ENCODE results near the gene ATF4.
A peak's percentile ranks its signal among the peaks of the same experiment; 100 is the strongest.

Gene ATF4

DNA sequence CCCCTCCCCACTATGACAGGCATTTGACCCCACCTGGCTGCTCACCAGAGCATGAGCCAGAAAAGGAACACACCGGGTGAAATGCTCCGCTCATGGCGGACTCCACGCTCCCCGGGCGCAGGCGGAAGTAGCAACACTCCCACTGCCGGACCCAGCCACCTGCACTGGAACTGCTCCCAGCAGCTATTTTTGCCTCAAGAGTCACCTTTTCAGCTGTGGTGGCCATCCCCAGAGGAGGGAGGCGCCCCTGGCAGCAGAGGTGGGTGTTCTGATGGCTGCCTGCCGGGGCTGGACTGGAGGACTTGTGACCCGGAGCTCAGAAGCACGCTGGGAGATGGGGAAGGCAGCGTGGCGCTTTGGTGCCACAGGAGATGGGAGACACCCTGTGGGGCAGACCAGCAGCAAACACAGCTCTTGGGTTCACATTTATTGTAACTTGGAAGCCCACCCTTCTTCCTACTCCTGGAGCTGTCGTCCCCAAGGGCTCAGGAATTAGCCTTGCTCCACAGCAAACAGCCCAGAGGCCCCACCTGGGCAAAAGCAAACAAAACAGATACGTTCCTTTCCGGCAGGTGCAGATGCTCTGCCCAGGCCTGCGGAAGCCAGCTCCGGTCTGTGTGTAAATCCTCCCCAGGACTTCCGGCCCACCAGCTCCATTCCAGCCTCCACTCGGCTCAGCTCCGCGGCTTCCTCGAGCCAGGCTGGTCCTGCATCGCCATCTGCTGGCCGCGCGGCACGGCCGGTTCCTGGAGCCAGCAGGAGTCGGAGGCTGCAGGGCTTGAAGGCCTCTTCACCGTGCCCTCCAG lies 8.5 kb downstream of the ATF4 start:
- Histone ChIP-seq H2AFZ (ENCODE audit: low read length) (no peak overlapping the region), H3K79me1 (ENCODE audit: low read depth, low read length) (peaks cover 16% of the 10 kb centered on the region), H2BK5ac (ENCODE audit: low read length) (peak overlapping the region; percentile 54), H3K36me3 (replicated peaks in 1 of 2; ENCODE audit: control insufficient read depth in 2 of 2, insufficient read depth in 2 of 2, low read length in 2 of 2) (peaks cover 30 to 67% of the 10 kb centered on the region in 2 donors), H3K4me1 (ENCODE audit: control insufficient read depth in 2 of 2, insufficient read depth in 1 of 2, low read depth in 1 of 2, low read length in 2 of 2) (peaks cover 6 to 22% of the 10 kb centered on the region in 2 donors), H3K4me3 (ENCODE audit: low read length in 2 of 2) (no peak overlapping the region), H3K23ac (ENCODE audit: low read depth, low read length, poor library complexity) (peak overlapping the region; percentile 83), H3K27ac (replicated peaks; ENCODE audit: low read length) (no peak overlapping the region), H2AK5ac (ENCODE audit: low read depth, low read length) (peak overlapping the region; percentile 36), H4K91ac (ENCODE audit: low read depth, low read length, poor library complexity) (no peak overlapping the region), H3K4me2 (ENCODE audit: insufficient read depth, low read length, poor library complexity, severe bottlenecking) (peak overlapping the region; percentile 19), H2BK120ac (ENCODE audit: low read depth, low read length) (no peak overlapping the region), H3K14ac (ENCODE audit: low read length) (no peak overlapping the region), H2BK12ac (ENCODE audit: low read length) (no peak overlapping the region), H4K8ac (ENCODE audit: low read depth, low read length) (no peak overlapping the region), H3K9ac (ENCODE audit: low read depth, low read length, poor library complexity) (peak overlapping the region; percentile 73), H3K18ac (ENCODE audit: low read length) (no peak overlapping the region), H2BK15ac (ENCODE audit: low read length) (peak overlapping the region; percentile 37), H3K27me3 (ENCODE audit: control insufficient read depth in 3 of 3, insufficient read depth in 3 of 3, low read depth in 1 of 3, low read length in 3 of 3) (no peaks in the 10 kb centered on the region), H3K9me3 (replicated peaks in 1 of 2; ENCODE audit: control insufficient read depth in 2 of 2, insufficient read depth in 1 of 2, low read depth in 1 of 2, low read length in 2 of 2) (no peaks in the 10 kb centered on the region), H3K4ac (ENCODE audit: low read length) (no peak overlapping the region)
- no CpG with 5 or more reads among the region's 32 CpGs for WGBS, 2 donors (ENCODE audit: extremely low coverage in 2 of 2, insufficient read length in 2 of 2, insufficient replicate concordance in 1 of 2)
- peak; percentile 83 for DNase-seq (ENCODE audit: low spot score)

DNA sequence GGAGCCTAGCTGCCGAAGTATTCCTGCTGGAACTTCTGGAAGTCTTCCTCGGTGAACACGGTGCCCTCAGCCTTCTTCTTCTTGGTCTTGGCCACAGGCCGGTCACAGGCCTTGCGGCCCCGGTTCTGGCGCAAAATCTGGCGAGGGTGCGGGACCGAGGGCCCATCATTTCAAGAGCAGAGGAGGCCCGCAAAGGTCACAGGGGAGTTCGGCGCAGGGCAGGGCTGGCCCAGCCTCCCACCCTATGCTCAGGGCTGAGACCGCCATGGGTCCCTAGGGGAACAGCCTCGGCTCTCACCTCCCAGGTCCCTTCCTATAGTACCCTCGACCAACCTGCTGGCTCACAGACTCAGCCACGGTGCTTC lies 9.1 kb downstream of the ATF4 start:
- Histone ChIP-seq H3K4me3 (ENCODE audit: low read length in 2 of 2) (no peak overlapping the region), H3K14ac (ENCODE audit: low read length) (no peak overlapping the region), H3K36me3 (replicated peaks in 1 of 2; ENCODE audit: control insufficient read depth in 2 of 2, insufficient read depth in 2 of 2, low read length in 2 of 2) (peaks cover 24 to 62% of the 10 kb centered on the region in 2 donors), H2AK5ac (ENCODE audit: low read depth, low read length) (no peak overlapping the region), H3K4me2 (ENCODE audit: insufficient read depth, low read length, poor library complexity, severe bottlenecking) (no peak overlapping the region), H2BK15ac (ENCODE audit: low read length) (peak overlapping the region; percentile 37), H4K91ac (ENCODE audit: low read depth, low read length, poor library complexity) (no peak overlapping the region), H3K27me3 (ENCODE audit: control insufficient read depth in 3 of 3, insufficient read depth in 3 of 3, low read depth in 1 of 3, low read length in 3 of 3) (no peaks in the 10 kb centered on the region), H3K79me1 (ENCODE audit: low read depth, low read length) (peaks cover 16% of the 10 kb centered on the region), H3K9ac (ENCODE audit: low read depth, low read length, poor library complexity) (no peak overlapping the region), H4K8ac (ENCODE audit: low read depth, low read length) (peak overlapping the region; percentile 44), H2BK120ac (ENCODE audit: low read depth, low read length) (no peak overlapping the region), H3K18ac (ENCODE audit: low read length) (no peak overlapping the region), H3K23ac (ENCODE audit: low read depth, low read length, poor library complexity) (peak overlapping the region; percentile 83), H3K4me1 (ENCODE audit: control insufficient read depth in 2 of 2, insufficient read depth in 1 of 2, low read depth in 1 of 2, low read length in 2 of 2) (peaks cover 5 to 22% of the 10 kb centered on the region in 2 donors), H2BK12ac (ENCODE audit: low read length) (no peak overlapping the region), H2AFZ (ENCODE audit: low read length) (no peak overlapping the region), H3K4ac (ENCODE audit: low read length) (no peak overlapping the region), H3K9me3 (replicated peaks in 1 of 2; ENCODE audit: control insufficient read depth in 2 of 2, insufficient read depth in 1 of 2, low read depth in 1 of 2, low read length in 2 of 2) (no peaks in the 10 kb centered on the region), H2BK5ac (ENCODE audit: low read length) (peak overlapping the region; percentile 9), H3K27ac (replicated peaks; ENCODE audit: low read length) (no peak overlapping the region)
- no CpG with 5 or more reads among the region's 17 CpGs for WGBS, 2 donors (ENCODE audit: extremely low coverage in 2 of 2, insufficient read length in 2 of 2, insufficient replicate concordance in 1 of 2)
- no peak for DNase-seq (ENCODE audit: low spot score)

DNA sequence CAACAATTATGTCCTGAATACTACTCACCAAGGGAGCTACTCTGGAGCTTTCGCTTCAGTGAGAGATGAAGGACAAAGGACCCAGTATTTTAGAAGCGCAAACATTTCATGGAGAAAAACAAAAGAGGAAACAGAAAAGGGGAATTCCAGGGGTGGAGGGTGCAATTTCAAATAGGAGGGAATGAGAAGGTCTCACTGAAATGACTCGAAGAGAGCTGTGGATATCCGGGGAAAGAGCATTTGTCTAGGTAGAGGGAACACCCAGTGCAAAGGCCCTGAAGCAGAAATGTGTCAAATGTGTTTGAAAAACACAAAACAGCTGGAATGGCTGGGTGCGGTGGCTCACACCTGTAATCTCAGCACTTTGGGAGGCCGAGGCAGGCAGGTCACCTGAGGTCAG lies 9.8 kb downstream of the ATF4 start:
- Histone ChIP-seq H3K4me1 (ENCODE audit: control insufficient read depth in 2 of 2, insufficient read depth in 1 of 2, low read depth in 1 of 2, low read length in 2 of 2) (peaks cover 10 to 26% of the 10 kb centered on the region in 2 donors), H3K18ac (ENCODE audit: low read length) (no peak overlapping the region), H2AK5ac (ENCODE audit: low read depth, low read length) (no peak overlapping the region), H3K14ac (ENCODE audit: low read length) (no peak overlapping the region), H2AFZ (ENCODE audit: low read length) (no peak overlapping the region), H2BK12ac (ENCODE audit: low read length) (no peak overlapping the region), H3K9ac (ENCODE audit: low read depth, low read length, poor library complexity) (no peak overlapping the region), H2BK5ac (ENCODE audit: low read length) (no peak overlapping the region), H3K27ac (replicated peaks; ENCODE audit: low read length) (no peak overlapping the region), H3K4ac (ENCODE audit: low read length) (no peak overlapping the region), H3K4me2 (ENCODE audit: insufficient read depth, low read length, poor library complexity, severe bottlenecking) (no peak overlapping the region), H3K27me3 (ENCODE audit: control insufficient read depth in 3 of 3, insufficient read depth in 3 of 3, low read depth in 1 of 3, low read length in 3 of 3) (no peaks in the 10 kb centered on the region), H3K9me3 (replicated peaks in 1 of 2; ENCODE audit: control insufficient read depth in 2 of 2, insufficient read depth in 1 of 2, low read depth in 1 of 2, low read length in 2 of 2) (no peaks in the 10 kb centered on the region), H2BK120ac (ENCODE audit: low read depth, low read length) (no peak overlapping the region), H3K4me3 (ENCODE audit: low read length in 2 of 2) (no peak overlapping the region), H4K8ac (ENCODE audit: low read depth, low read length) (no peak overlapping the region), H4K91ac (ENCODE audit: low read depth, low read length, poor library complexity) (no peak overlapping the region), H2BK15ac (ENCODE audit: low read length) (no peak overlapping the region), H3K36me3 (replicated peaks in 1 of 2; ENCODE audit: control insufficient read depth in 2 of 2, insufficient read depth in 2 of 2, low read length in 2 of 2) (peaks cover 22 to 55% of the 10 kb centered on the region in 2 donors), H3K79me1 (ENCODE audit: low read depth, low read length) (peaks cover 16% of the 10 kb centered on the region), H3K23ac (ENCODE audit: low read depth, low read length, poor library complexity) (no peak overlapping the region)
- DNase-seq (ENCODE audit: low spot score) = no peak
- WGBS, 2 donors (ENCODE audit: extremely low coverage in 2 of 2, insufficient read length in 2 of 2, insufficient replicate concordance in 1 of 2) = no CpG with 5 or more reads among the region's 6 CpGs

- no peak overlapping the region for H4K8ac ChIP-seq (ENCODE audit: low read depth, low read length)
- no peak overlapping the region for H2BK5ac ChIP-seq (ENCODE audit: low read length)
- no peak overlapping the region for H3K23ac ChIP-seq (ENCODE audit: low read depth, low read length, poor library complexity)
- no peak overlapping the region for H3K9ac ChIP-seq (ENCODE audit: low read depth, low read length, poor library complexity)
- no peaks in the 10 kb centered on the region for H3K9me3 ChIP-seq (replicated peaks in 1 of 2; ENCODE audit: control insufficient read depth in 2 of 2, insufficient read depth in 1 of 2, low read depth in 1 of 2, low read length in 2 of 2)
- no peak overlapping the region for H4K91ac ChIP-seq (ENCODE audit: low read depth, low read length, poor library complexity)
- peak overlapping the region in 1 of 2 donors; percentile 84 for H3K4me3 ChIP-seq (ENCODE audit: low read length in 2 of 2)
- peaks cover 12 to 33% of the 10 kb centered on the region in 2 donors for H3K4me1 ChIP-seq (ENCODE audit: control insufficient read depth in 2 of 2, insufficient read depth in 1 of 2, low read depth in 1 of 2, low read length in 2 of 2)
- peaks cover 18 to 49% of the 10 kb centered on the region in 2 donors for H3K36me3 ChIP-seq (replicated peaks in 1 of 2; ENCODE audit: control insufficient read depth in 2 of 2, insufficient read depth in 2 of 2, low read length in 2 of 2)
- no peak overlapping the region for H2AFZ ChIP-seq (ENCODE audit: low read length)
- no CpG with 5 or more reads among the region's 9 CpGs for WGBS, 2 donors (ENCODE audit: extremely low coverage in 2 of 2, insufficient read length in 2 of 2, insufficient replicate concordance in 1 of 2)
- H3K27me3 ChIP-seq (ENCODE audit: control insufficient read depth in 3 of 3, insufficient read depth in 3 of 3, low read depth in 1 of 3, low read length in 3 of 3) = no peaks in the 10 kb centered on the region
- DNase-seq (ENCODE audit: low spot score) = no peak
- H3K14ac ChIP-seq (ENCODE audit: low read length) = no peak overlapping the region
- no peak overlapping the region for H3K27ac ChIP-seq (replicated peaks; ENCODE audit: low read length)
- H3K4ac ChIP-seq (ENCODE audit: low read length) = no peak overlapping the region
- no peak overlapping the region for H2BK120ac ChIP-seq (ENCODE audit: low read depth, low read length)
- no peak overlapping the region for H3K18ac ChIP-seq (ENCODE audit: low read length)
- no peak overlapping the region for H3K4me2 ChIP-seq (ENCODE audit: insufficient read depth, low read length, poor library complexity, severe bottlenecking)
- H2BK12ac ChIP-seq (ENCODE audit: low read length) = no peak overlapping the region
- H2BK15ac ChIP-seq (ENCODE audit: low read length) = no peak overlapping the region
- peaks cover 16% of the 10 kb centered on the region for H3K79me1 ChIP-seq (ENCODE audit: low read depth, low read length)
- H2AK5ac ChIP-seq (ENCODE audit: low read depth, low read length) = no peak overlapping the region
Observed at GRCh38 chr22:39530692-39531331, 10.4 kb downstream of the ATF4 start.
